CD8-positive, alpha-beta memory T cell (primary cell): ENCODE measurements around the gene TSKU. TPM values are rescaled to one million over a fixed set of nuclear protein-coding genes. Genes with fewer than 3 reads are reported as not detected.

Source experiments
- CTCF ChIA-PET: fragments of 350-600 bp; sonication (Branson Sonifier 250); formaldehyde crosslinking; loops from one replicate; lab custom pipeline; 2021; ENCODE audit warnings: antibody characterized with exemption; lab: Charles Lee
- POLR2A ChIA-PET: fragments of 350-600 bp; sonication (Branson Sonifier 250); formaldehyde crosslinking; loops from one replicate; lab custom pipeline; 2021; ENCODE audit warnings: antibody characterized with exemption; lab: Charles Lee
- DNase-seq, 5 donors: peaks; one replicate each; pipeline versions ENCODE4 v3.0.0 to v3.0.0-alpha.2; 2020 to 2022; ENCODE audit warnings: mixed read lengths in 1 of 5
- H3K27ac ChIP-seq: one replicate; pipeline ENCODE4 v1.7.0; 2013; ENCODE audit warnings: low read depth, mild to moderate bottlenecking, low read length, moderate library complexity
- H3K27me3 ChIP-seq: 2 replicates; pipeline ENCODE4 v1.7.0; 2013; ENCODE audit warnings: low read length, mild to moderate bottlenecking; ENCODE audit not compliant: insufficient read depth, poor library complexity, severe bottlenecking
- H3K36me3 ChIP-seq: 2 replicates; pipeline ENCODE4 v1.7.0; 2013; ENCODE audit warnings: mild to moderate bottlenecking, low read length, moderate library complexity; ENCODE audit not compliant: insufficient read depth
- H3K4me1 ChIP-seq: 2 replicates; pipeline ENCODE4 v1.7.0; 2013; ENCODE audit warnings: mild to moderate bottlenecking, low read length, moderate library complexity; ENCODE audit not compliant: insufficient read depth
- H3K4me3 ChIP-seq: 2 replicates; pipeline ENCODE4 v1.7.0; 2013; ENCODE audit warnings: mild to moderate bottlenecking, low read length
- H3K9me3 ChIP-seq: 2 replicates; pipeline ENCODE4 v1.7.0; 2013; ENCODE audit warnings: mild to moderate bottlenecking, low read length
- H3K27ac Mint-ChIP-seq, 8 donors: one replicate each; pipeline ENCODE4 v1.8.0; 2020 to 2021; ENCODE audit warnings: mixed read lengths in 8 of 8, mild to moderate bottlenecking in 6 of 8, inconsistent platforms in 3 of 8, moderate library complexity in 3 of 8
- H3K27me3 Mint-ChIP-seq, 2 donors: one replicate each; pipeline ENCODE4 v1.8.0; 2020 to 2021; ENCODE audit warnings: mixed read lengths in 2 of 2, mild to moderate bottlenecking in 1 of 2, moderate library complexity in 1 of 2
- H3K36me3 Mint-ChIP-seq, 3 donors: one replicate each; pipeline ENCODE4 v1.8.0; 2020 to 2021; ENCODE audit warnings: mixed read lengths in 3 of 3, inconsistent platforms in 1 of 3, mild to moderate bottlenecking in 1 of 3
- H3K4me1 Mint-ChIP-seq, 3 donors: one replicate each; pipeline ENCODE4 v1.8.0; 2020 to 2021; ENCODE audit warnings: mixed read lengths in 3 of 3, inconsistent platforms in 1 of 3, mild to moderate bottlenecking in 1 of 3
- H3K4me3 Mint-ChIP-seq, 7 donors: one replicate each; pipeline ENCODE4 v1.8.0; 2020 to 2021; ENCODE audit warnings: mixed read lengths in 7 of 7, mild to moderate bottlenecking in 6 of 7, moderate library complexity in 4 of 7, inconsistent platforms in 2 of 7
- H3K9me3 Mint-ChIP-seq, 5 donors: one replicate each; pipeline ENCODE4 v1.8.0; 2020 to 2022; ENCODE audit warnings: mixed read lengths in 5 of 5, mild to moderate bottlenecking in 3 of 5, moderate library complexity in 2 of 5, inconsistent platforms in 1 of 5
- polyA plus RNA-seq: library from polyadenylated mRNA; unstranded; fragments of 300-500 nt; fragmentation: Illumina TruSeq; gene quantifications from one replicate; pipeline ENCODE4 v1.2.3, GENCODE V29; 2021
- total RNA-seq, 2 experiments: library from RNA; stranded (reverse); gene quantifications; one replicate each; pipeline ENCODE4 v1.2.3, GENCODE V29; 2021

TSKU gene
- total and polyA plus RNA-seq, 3 experiments from 2014 or later: 0.11 to 0.13 TPM; not detected in 1

- Mint-ChIP-seq H3K27ac (no peak overlapping the region), H3K4me1 (peaks cover 6 to 11% (median 8%) of the 10 kb centered on the region in 3 donors), H3K36me3 (peaks cover 0 to 3% (median 2%) of the 10 kb centered on the region in 3 donors), H3K9me3 (no peaks in the 10 kb centered on the region), H3K4me3 (peak overlapping the region in 2 of 7 donors; percentile 6 to 19), H3K27me3 (peaks cover 29 to 36% of the 10 kb centered on the region in 2 donors)
- no peaks in the 10 kb centered on the region for H3K9me3 ChIP-seq
- H3K27me3 ChIP-seq: no peaks in the 10 kb centered on the region
- H3K27ac ChIP-seq: no peak overlapping the region
- POLR2A ChIA-PET: no interaction called here
- H3K4me1 ChIP-seq: no peaks in the 10 kb centered on the region
- no peaks in the 10 kb centered on the region for H3K36me3 ChIP-seq
- no peak overlapping the region for H3K4me3 ChIP-seq
- CTCF ChIA-PET: no interaction called here
- DNase-seq: no peak
Measured at GRCh38 chr11:76785513-76785912, 2.4 kb downstream of the TSKU start.

GRCh38 chr11:76786016-76786415, 2.9 kb downstream of the TSKU start:
- ChIA-PET POLR2A (no interaction called here), CTCF (no interaction called here)
- H3K9me3 Mint-ChIP-seq: no peaks in the 10 kb centered on the region
- peaks cover 27 to 33% of the 10 kb centered on the region in 2 donors for H3K27me3 Mint-ChIP-seq
- peaks cover 0 to 3% (median 2%) of the 10 kb centered on the region in 3 donors for H3K36me3 Mint-ChIP-seq
- Histone ChIP-seq H3K27ac (no peak overlapping the region), H3K4me3 (no peak overlapping the region), H3K36me3 (no peaks in the 10 kb centered on the region), H3K27me3 (no peaks in the 10 kb centered on the region), H3K9me3 (no peaks in the 10 kb centered on the region), H3K4me1 (no peaks in the 10 kb centered on the region)
- peak in 1 of 5 donors; percentile 33 for DNase-seq
- no peak overlapping the region for H3K27ac Mint-ChIP-seq
- peaks cover 6 to 11% (median 8%) of the 10 kb centered on the region in 3 donors for H3K4me1 Mint-ChIP-seq
- H3K4me3 Mint-ChIP-seq: no peak overlapping the region

- H3K27ac ChIP-seq: no peak overlapping the region
- no peak overlapping the region for H3K27ac Mint-ChIP-seq
- ChIA-PET POLR2A (no interaction called here), CTCF (no interaction called here)
- H3K9me3 Mint-ChIP-seq: no peaks in the 10 kb centered on the region
- H3K9me3 ChIP-seq: no peaks in the 10 kb centered on the region
- H3K36me3 ChIP-seq: no peaks in the 10 kb centered on the region
- peaks cover 27 to 32% of the 10 kb centered on the region in 2 donors for H3K27me3 Mint-ChIP-seq
- no peaks in the 10 kb centered on the region for H3K4me1 ChIP-seq
- peaks cover 6 to 11% (median 8%) of the 10 kb centered on the region in 3 donors for H3K4me1 Mint-ChIP-seq
- peak in 1 of 5 donors; percentile 6 for DNase-seq
- H3K4me3 Mint-ChIP-seq: no peak overlapping the region
- H3K4me3 ChIP-seq: no peak overlapping the region
- H3K27me3 ChIP-seq: no peaks in the 10 kb centered on the region
- H3K36me3 Mint-ChIP-seq: peaks cover 0 to 3% (median 2%) of the 10 kb centered on the region in 3 donors
Measured at GRCh38 chr11:76786441-76787014, 3.4 kb downstream of the TSKU start.

GRCh38 chr11:76787271-76787670, 4.1 kb downstream of the TSKU start:
- Mint-ChIP-seq H3K9me3 (no peaks in the 10 kb centered on the region), H3K4me1 (peaks cover 6 to 11% (median 8%) of the 10 kb centered on the region in 3 donors), H3K27ac (no peak overlapping the region), H3K36me3 (peaks cover 0 to 3% (median 2%) of the 10 kb centered on the region in 3 donors), H3K4me3 (no peak overlapping the region), H3K27me3 (peaks cover 22 to 28% of the 10 kb centered on the region in 2 donors)
- peak in 1 of 5 donors; percentile 23 for DNase-seq
- ChIA-PET POLR2A (no interaction called here), CTCF (interaction anchor here (1.7 kb wide), 1 partner anchor 12 kb away, joined by 7 read pairs; no protein-coding TSS in a partner anchor)
- H3K27me3 ChIP-seq: no peaks in the 10 kb centered on the region
- no peak overlapping the region for H3K27ac ChIP-seq
- no peak overlapping the region for H3K4me3 ChIP-seq
- H3K36me3 ChIP-seq: no peaks in the 10 kb centered on the region
- no peaks in the 10 kb centered on the region for H3K9me3 ChIP-seq
- H3K4me1 ChIP-seq: no peaks in the 10 kb centered on the region

GRCh38 chr11:76787911-76788596, 4.9 kb downstream of the TSKU start:
- H3K9me3 Mint-ChIP-seq: no peaks in the 10 kb centered on the region
- Histone ChIP-seq H3K36me3 (no peaks in the 10 kb centered on the region), H3K27me3 (no peaks in the 10 kb centered on the region), H3K4me1 (no peaks in the 10 kb centered on the region), H3K4me3 (no peak overlapping the region), H3K27ac (no peak overlapping the region), H3K9me3 (no peaks in the 10 kb centered on the region)
- ChIA-PET CTCF (interaction anchor here (1.7 kb wide), 1 partner anchor 11 kb away, joined by 7 read pairs; no protein-coding TSS in a partner anchor), POLR2A (no interaction called here)
- H3K4me1 Mint-ChIP-seq: peaks cover 0 to 4% (median 3%) of the 10 kb centered on the region in 3 donors
- H3K36me3 Mint-ChIP-seq: peaks cover 0 to 3% (median 2%) of the 10 kb centered on the region in 3 donors
- H3K27ac Mint-ChIP-seq: peak overlapping the region in 1 of 8 donors; percentile 54
- peak in 1 of 5 donors; percentile 17 for DNase-seq
- no peak overlapping the region for H3K4me3 Mint-ChIP-seq
- peaks cover 16 to 22% of the 10 kb centered on the region in 2 donors for H3K27me3 Mint-ChIP-seq

GRCh38 chr11:76788661-76789442, 5.7 kb downstream of the TSKU start:
- Mint-ChIP-seq H3K4me3 (no peak overlapping the region), H3K4me1 (peaks cover 0 to 4% (median 3%) of the 10 kb centered on the region in 3 donors), H3K27ac (no peak overlapping the region), H3K36me3 (peaks cover 0 to 3% (median 2%) of the 10 kb centered on the region in 3 donors), H3K9me3 (no peaks in the 10 kb centered on the region), H3K27me3 (peaks cover 16 to 22% of the 10 kb centered on the region in 2 donors)
- H3K4me1 ChIP-seq: no peaks in the 10 kb centered on the region
- POLR2A ChIA-PET: no interaction called here
- no peaks in the 10 kb centered on the region for H3K27me3 ChIP-seq
- H3K9me3 ChIP-seq: no peaks in the 10 kb centered on the region
- peak in 1 of 5 donors; percentile 1 for DNase-seq
- H3K36me3 ChIP-seq: no peaks in the 10 kb centered on the region
- CTCF ChIA-PET: interaction anchor here (1.7 kb wide), 1 partner anchor 10 kb away, joined by 7 read pairs; no protein-coding TSS in a partner anchor
- H3K4me3 ChIP-seq: no peak overlapping the region
- no peak overlapping the region for H3K27ac ChIP-seq

GRCh38 chr11:76789443-76789719, 6.2 kb downstream of the TSKU start:
- CTCF ChIA-PET: no interaction called here
- H3K4me3 Mint-ChIP-seq: no peak overlapping the region
- H3K27ac Mint-ChIP-seq: no peak overlapping the region
- H3K4me3 ChIP-seq: no peak overlapping the region
- H3K36me3 ChIP-seq: no peaks in the 10 kb centered on the region
- H3K36me3 Mint-ChIP-seq: peaks cover 0 to 3% (median 2%) of the 10 kb centered on the region in 3 donors
- H3K9me3 Mint-ChIP-seq: no peaks in the 10 kb centered on the region
- H3K27ac ChIP-seq: no peak overlapping the region
- peaks cover 16 to 22% of the 10 kb centered on the region in 2 donors for H3K27me3 Mint-ChIP-seq
- no peaks in the 10 kb centered on the region for H3K27me3 ChIP-seq
- H3K9me3 ChIP-seq: no peaks in the 10 kb centered on the region
- POLR2A ChIA-PET: no interaction called here
- H3K4me1 Mint-ChIP-seq: peaks cover 0 to 4% (median 3%) of the 10 kb centered on the region in 3 donors
- no peak for DNase-seq
- no peaks in the 10 kb centered on the region for H3K4me1 ChIP-seq
